Measurements from ENCODE around the gene TMEM53. TPM values are rescaled to one million over a fixed set of nuclear protein-coding genes. Genes with fewer than 3 reads are reported as not detected.
A peak's percentile ranks its signal among the peaks of the same experiment; 100 is the strongest.

The TMEM53 gene
- total RNA-seq, 1 donor from 2014 or later = 7.3 TPM

GRCh38 chr1:44620072-44620471 lies 54.2 kb downstream of the TMEM53 start:
- Histone ChIP-seq H3K9me3 (ENCODE audit: insufficient read depth, low read depth, low read length) (no peaks in the 10 kb centered on the region), H3K36me3 (ENCODE audit: insufficient read depth, low read length) (no peaks in the 10 kb centered on the region), H3K4me1 (ENCODE audit: insufficient read depth, low read length) (peaks cover 20% of the 10 kb centered on the region), H3K27ac (ENCODE audit: low read depth, low read length) (no peak overlapping the region), H3K4me2 (ENCODE audit: low read length) (peak overlapping the region; percentile 57), H3K27me3 (ENCODE audit: insufficient read depth, low read length) (no peaks in the 10 kb centered on the region), H3K4me3 (ENCODE audit: insufficient read depth, low read depth, low read length) (no peak overlapping the region), H3K79me2 (ENCODE audit: insufficient read depth, low read length) (no peaks in the 10 kb centered on the region), H2AFZ (ENCODE audit: low read depth, low read length) (no peak overlapping the region), H4K20me1 (ENCODE audit: insufficient read depth, low read length) (no peaks in the 10 kb centered on the region), H3K9ac (ENCODE audit: low read length) (no peak overlapping the region)
- peaks cover 49% of the 10 kb centered on the region for H3K27me3 Mint-ChIP-seq (ENCODE audit: low read depth, unreplicated experiment)
- no peak overlapping the region for H3K4me3 Mint-ChIP-seq (ENCODE audit: unreplicated experiment)
- peaks cover 2% of the 10 kb centered on the region for H3K36me3 Mint-ChIP-seq (ENCODE audit: low read depth, unreplicated experiment)
- H3K27ac Mint-ChIP-seq (ENCODE audit: unreplicated experiment) = no peak overlapping the region
- DNase-seq (ENCODE audit: low read depth) (no peak), FAIRE-seq (peak; percentile 68)
- TF ChIP-seq, protein P1, sequence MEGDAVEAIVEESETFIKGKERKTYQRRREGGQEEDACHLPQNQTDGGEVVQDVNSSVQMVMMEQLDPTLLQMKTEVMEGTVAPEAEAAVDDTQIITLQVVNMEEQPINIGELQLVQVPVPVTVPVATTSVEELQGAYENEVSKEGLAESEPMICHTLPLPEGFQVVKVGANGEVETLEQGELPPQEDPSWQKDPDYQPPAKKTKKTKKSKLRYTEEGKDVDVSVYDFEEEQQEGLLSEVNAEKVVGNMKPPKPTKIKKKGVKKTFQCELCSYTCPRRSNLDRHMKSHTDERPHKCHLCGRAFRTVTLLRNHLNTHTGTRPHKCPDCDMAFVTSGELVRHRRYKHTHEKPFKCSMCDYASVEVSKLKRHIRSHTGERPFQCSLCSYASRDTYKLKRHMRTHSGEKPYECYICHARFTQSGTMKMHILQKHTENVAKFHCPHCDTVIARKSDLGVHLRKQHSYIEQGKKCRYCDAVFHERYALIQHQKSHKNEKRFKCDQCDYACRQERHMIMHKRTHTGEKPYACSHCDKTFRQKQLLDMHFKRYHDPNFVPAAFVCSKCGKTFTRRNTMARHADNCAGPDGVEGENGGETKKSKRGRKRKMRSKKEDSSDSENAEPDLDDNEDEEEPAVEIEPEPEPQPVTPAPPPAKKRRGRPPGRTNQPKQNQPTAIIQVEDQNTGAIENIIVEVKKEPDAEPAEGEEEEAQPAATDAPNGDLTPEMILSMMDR (IDR thresholded peaks at IDR 0.05; ENCODE audit: insufficient read depth, low read depth, low read length) = no peak
- TF ChIP-seq EZH2 (IDR thresholded peaks at IDR 0.05; ENCODE audit: insufficient read depth, low read length) = no peak
- no peaks in the 10 kb centered on the region for H3K4me1 Mint-ChIP-seq (ENCODE audit: low read depth, unreplicated experiment)
- no peaks in the 10 kb centered on the region for H3K9me3 Mint-ChIP-seq (ENCODE audit: unreplicated experiment)

GRCh38 chr1:44619261-44619900 lies 54.9 kb downstream of the TMEM53 start:
- no peak for TF ChIP-seq EZH2 (IDR thresholded peaks at IDR 0.05; ENCODE audit: insufficient read depth, low read length)
- TF ChIP-seq, protein P1 (IDR thresholded peaks at IDR 0.05; ENCODE audit: insufficient read depth, low read depth, low read length) = no peak
- Histone ChIP-seq H3K9ac (ENCODE audit: low read length) (peak overlapping the region; percentile 4), H2AFZ (ENCODE audit: low read depth, low read length) (no peak overlapping the region), H3K27me3 (ENCODE audit: insufficient read depth, low read length) (no peaks in the 10 kb centered on the region), H3K27ac (ENCODE audit: low read depth, low read length) (no peak overlapping the region), H3K4me3 (ENCODE audit: insufficient read depth, low read depth, low read length) (no peak overlapping the region), H3K36me3 (ENCODE audit: insufficient read depth, low read length) (no peaks in the 10 kb centered on the region), H3K4me1 (ENCODE audit: insufficient read depth, low read length) (peaks cover 20% of the 10 kb centered on the region), H3K9me3 (ENCODE audit: insufficient read depth, low read depth, low read length) (no peaks in the 10 kb centered on the region), H3K4me2 (ENCODE audit: low read length) (peak overlapping the region; percentile 57), H3K79me2 (ENCODE audit: insufficient read depth, low read length) (no peaks in the 10 kb centered on the region), H4K20me1 (ENCODE audit: insufficient read depth, low read length) (no peaks in the 10 kb centered on the region)
- FAIRE-seq (peak; percentile 62), DNase-seq (ENCODE audit: low read depth) (peak; percentile 75)
- Mint-ChIP-seq H3K27me3 (ENCODE audit: low read depth, unreplicated experiment) (peaks cover 46% of the 10 kb centered on the region), H3K27ac (ENCODE audit: unreplicated experiment) (no peak overlapping the region), H3K4me1 (ENCODE audit: low read depth, unreplicated experiment) (no peaks in the 10 kb centered on the region), H3K9me3 (ENCODE audit: unreplicated experiment) (no peaks in the 10 kb centered on the region), H3K4me3 (ENCODE audit: unreplicated experiment) (no peak overlapping the region), H3K36me3 (ENCODE audit: low read depth, unreplicated experiment) (peaks cover 2% of the 10 kb centered on the region)

- Mint-ChIP-seq H3K27ac (ENCODE audit: unreplicated experiment) (no peak overlapping the region), H3K36me3 (ENCODE audit: low read depth, unreplicated experiment) (peaks cover 2% of the 10 kb centered on the region), H3K27me3 (ENCODE audit: low read depth, unreplicated experiment) (peaks cover 39% of the 10 kb centered on the region), H3K4me3 (ENCODE audit: unreplicated experiment) (no peak overlapping the region), H3K4me1 (ENCODE audit: low read depth, unreplicated experiment) (no peaks in the 10 kb centered on the region), H3K9me3 (ENCODE audit: unreplicated experiment) (no peaks in the 10 kb centered on the region)
- peaks cover 20% of the 10 kb centered on the region for H3K4me1 ChIP-seq (ENCODE audit: insufficient read depth, low read length)
- no peaks in the 10 kb centered on the region for H4K20me1 ChIP-seq (ENCODE audit: insufficient read depth, low read length)
- no peaks in the 10 kb centered on the region for H3K27me3 ChIP-seq (ENCODE audit: insufficient read depth, low read length)
- FAIRE-seq (no peak), DNase-seq (ENCODE audit: low read depth) (no peak)
- no peaks in the 10 kb centered on the region for H3K9me3 ChIP-seq (ENCODE audit: insufficient read depth, low read depth, low read length)
- H3K4me2 ChIP-seq (ENCODE audit: low read length) = peak overlapping the region; percentile 81
- no peak overlapping the region for H3K4me3 ChIP-seq (ENCODE audit: insufficient read depth, low read depth, low read length)
- no peak overlapping the region for H3K27ac ChIP-seq (ENCODE audit: low read depth, low read length)
- H2AFZ ChIP-seq (ENCODE audit: low read depth, low read length) = peak overlapping the region; percentile 33
- TF ChIP-seq EZH2 (IDR thresholded peaks at IDR 0.05; ENCODE audit: insufficient read depth, low read length) = no peak
- TF ChIP-seq, protein P1 (IDR thresholded peaks at IDR 0.05; ENCODE audit: insufficient read depth, low read depth, low read length) = no peak
- H3K9ac ChIP-seq (ENCODE audit: low read length) = peak overlapping the region; percentile 53
- H3K79me2 ChIP-seq (ENCODE audit: insufficient read depth, low read length) = no peaks in the 10 kb centered on the region
- no peaks in the 10 kb centered on the region for H3K36me3 ChIP-seq (ENCODE audit: insufficient read depth, low read length)
Observed at GRCh38 chr1:44617703-44618029, 56.6 kb downstream of the TMEM53 start.

All from astrocyte (in vitro differentiated cells and primary cell).